ENCODE data around the gene USP53.
"Not testable (repeated sequence)": the region's sequence is repeated elsewhere in the genome, so short reads cannot be mapped to it uniquely, and the experiment has no call there.

The USP53 gene

DNA sequence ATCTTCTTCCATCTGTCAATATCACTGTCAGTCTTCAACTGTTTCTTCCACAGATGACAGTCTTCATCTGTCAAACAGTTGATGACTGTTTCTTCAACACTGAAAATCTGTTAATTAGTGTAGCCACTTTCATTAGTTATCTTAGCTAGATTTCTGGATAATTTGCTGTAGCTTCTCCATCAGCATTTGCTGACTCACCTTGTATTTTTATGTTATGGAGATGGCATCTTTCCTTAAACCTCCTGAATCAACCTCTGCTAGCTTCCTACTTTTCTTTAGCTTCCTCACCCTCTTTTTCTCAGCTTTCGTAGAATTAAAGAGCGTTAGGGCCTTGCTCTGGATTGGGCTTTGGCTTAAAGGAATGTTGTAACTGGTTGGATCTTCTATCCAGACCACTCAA is 25.1 kb downstream of the USP53 start:
- H3K4me3 ChIP-seq (ENCODE audit: low read length) = no peak overlapping the region
- TF ChIP-seq ZNF274 (IDR thresholded peaks at IDR 0.05; ENCODE audit: low read depth, low read length) = no peak

DNA sequence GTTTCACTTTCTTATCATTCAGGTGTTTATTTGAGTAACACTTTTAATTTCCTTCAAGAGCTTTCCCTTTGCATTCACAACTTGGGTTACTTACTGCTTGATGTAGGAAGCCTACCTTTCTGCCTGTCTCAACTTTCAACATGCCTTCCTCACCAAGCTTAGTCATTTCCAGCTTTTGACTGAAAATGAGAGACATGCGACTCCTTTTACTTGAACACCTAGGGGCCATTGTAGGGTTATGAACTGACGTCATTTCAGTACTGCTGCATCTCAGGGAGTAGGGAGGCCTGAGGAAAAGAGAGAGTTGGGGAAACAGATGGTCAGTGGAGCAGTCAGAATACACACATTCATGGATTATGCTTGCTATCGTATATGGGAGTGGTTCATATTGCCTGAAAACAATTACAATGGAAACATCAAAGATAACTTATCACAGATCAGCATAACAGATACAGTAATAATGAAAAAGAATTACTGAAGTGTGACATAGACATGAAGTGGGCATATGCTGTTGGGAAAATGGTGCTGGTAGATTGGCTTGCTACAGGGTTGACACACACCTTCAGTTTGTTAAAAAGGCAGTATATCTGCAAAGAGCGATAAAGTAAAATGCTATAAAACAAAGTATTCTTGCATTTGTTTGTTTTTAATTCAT is 25.7 kb downstream of the USP53 start:
- no peak for TF ChIP-seq ZNF274 (IDR thresholded peaks at IDR 0.05; ENCODE audit: low read depth, low read length)
- no peak overlapping the region for H3K4me3 ChIP-seq (ENCODE audit: low read length)

DNA sequence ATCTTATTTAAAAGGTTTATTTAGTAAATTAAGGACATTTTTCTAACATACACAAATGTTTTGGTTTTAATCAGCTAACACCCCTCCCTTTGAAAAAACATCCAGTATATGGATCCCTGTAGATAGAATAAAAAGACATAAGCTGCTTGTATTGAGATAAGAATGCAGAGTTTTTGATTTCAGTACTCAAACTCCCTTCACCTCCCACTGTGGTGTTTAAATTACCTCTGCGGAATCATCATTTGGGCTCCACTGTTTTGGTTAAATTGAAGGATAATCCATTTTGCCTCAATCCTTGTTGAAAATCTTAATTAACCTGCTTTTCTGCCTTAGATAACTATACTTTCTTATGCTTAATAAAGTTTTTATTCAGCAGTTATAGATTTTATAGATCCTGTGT is 27.6 kb downstream of the USP53 start:
- no peak overlapping the region for H3K4me3 ChIP-seq (ENCODE audit: low read length)
- TF ChIP-seq ZNF274 (IDR thresholded peaks at IDR 0.05; ENCODE audit: low read depth, low read length) = no peak

DNA sequence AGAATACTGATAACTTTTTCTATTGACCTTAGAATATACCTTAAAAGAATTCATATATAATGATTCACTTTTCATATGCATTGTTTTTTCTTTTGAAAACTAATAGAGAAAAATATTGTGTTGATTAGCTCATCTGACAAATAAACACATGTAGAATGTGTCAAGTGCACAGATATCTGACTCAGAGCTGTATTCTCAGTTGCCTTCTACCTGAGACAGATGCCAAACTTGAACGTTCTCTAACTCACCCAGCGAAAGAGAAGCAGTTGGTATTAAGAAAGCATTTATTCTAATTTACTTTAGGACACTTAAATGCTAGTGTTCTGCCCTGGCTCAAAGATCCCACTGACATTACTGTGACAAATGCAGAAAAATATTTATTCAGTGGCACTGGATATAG is 28.1 kb downstream of the USP53 start:
- no peak for TF ChIP-seq ZNF274 (IDR thresholded peaks at IDR 0.05; ENCODE audit: low read depth, low read length)
- no peak overlapping the region for H3K4me3 ChIP-seq (ENCODE audit: low read length)

DNA sequence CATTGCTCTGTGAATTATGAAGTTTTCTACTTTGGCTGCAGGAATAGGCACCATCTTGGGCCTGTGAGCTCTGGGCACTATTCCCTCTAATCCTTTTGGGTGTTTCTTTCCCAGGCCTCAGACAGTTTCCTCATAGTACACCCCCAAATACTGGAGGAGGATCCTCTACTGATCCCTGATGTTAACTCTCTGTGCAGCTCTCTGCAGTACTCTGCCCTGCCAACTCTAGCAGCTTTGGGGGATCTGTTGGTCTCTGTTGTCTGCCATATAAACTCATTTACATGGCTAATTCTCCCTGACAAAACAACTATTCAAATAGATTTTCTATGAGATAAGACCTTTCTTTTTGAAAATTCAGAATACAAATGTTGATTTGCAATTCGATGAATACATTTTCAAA is 29.9 kb downstream of the USP53 start:
- no peak overlapping the region for H3K4me3 ChIP-seq (ENCODE audit: low read length)
- no peak for TF ChIP-seq ZNF274 (IDR thresholded peaks at IDR 0.05; ENCODE audit: low read depth, low read length)

DNA sequence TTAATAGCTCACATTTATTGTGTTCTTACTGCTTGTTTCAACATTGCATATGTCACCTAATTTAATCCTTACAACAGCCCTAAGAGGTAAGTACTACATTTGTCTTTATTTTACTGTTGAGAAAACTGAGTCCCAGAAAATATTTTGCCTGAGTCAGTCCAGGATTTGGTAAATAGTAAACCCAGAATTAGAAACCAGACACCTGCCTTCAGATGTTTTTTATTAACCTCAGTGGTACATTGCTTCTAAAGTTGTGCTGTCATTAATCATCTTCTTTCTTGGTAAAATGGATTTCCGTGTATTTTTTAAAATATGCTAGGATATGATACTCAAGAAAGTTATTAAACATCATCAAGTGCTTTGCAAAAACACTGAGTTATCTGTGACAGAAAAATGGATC is 31.4 kb downstream of the USP53 start:
- TF ChIP-seq ZNF274 (IDR thresholded peaks at IDR 0.05; ENCODE audit: low read depth, low read length) = no peak

DNA sequence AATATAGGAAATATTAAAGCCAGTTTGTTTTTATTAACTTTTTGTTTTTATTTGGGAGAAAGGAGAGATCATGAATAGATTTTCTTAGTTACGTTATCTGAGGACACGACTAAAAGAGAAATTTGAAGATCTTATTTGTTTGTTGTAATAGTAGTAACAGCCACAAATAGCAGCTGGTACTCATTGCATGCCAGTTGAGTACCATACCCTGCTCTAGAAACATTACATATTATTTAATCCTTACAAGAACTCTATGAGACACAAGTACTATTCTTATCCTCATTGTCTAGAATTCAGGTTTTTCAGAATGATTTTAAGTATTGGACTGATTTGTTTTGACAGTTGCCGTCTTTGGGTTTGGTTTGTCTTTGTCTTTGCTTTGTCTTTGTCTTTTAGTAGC is 31.8 kb downstream of the USP53 start:
- no peak overlapping the region for H3K4me3 ChIP-seq (ENCODE audit: low read length)
- no peak for TF ChIP-seq ZNF274 (IDR thresholded peaks at IDR 0.05; ENCODE audit: low read depth, low read length)

More for the DNA sequence above, 31.4 kb downstream of the USP53 start:
- H3K4me3 ChIP-seq (ENCODE audit: low read length) = no peak overlapping the region

DNA sequence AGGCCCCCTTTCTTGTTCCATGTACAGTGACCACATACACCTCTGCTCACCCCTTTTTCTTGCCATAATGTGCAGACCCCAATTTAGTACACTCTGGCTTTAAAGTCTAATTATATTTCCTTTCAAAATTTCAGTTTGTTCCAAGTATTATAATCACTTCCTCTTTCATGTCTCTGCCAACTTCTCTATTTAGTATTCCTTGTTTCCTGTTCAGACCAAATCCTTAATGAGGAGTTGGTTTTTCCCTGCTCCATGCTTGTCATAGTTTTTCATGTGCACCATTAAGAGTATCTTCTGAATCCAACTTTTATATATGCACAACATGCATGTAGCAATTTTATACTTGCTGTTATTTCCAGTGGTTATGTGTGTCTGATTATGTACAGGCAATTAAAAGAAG is 32.3 kb downstream of the USP53 start:
- no peak for TF ChIP-seq ZNF274 (IDR thresholded peaks at IDR 0.05; ENCODE audit: low read depth, low read length)

DNA sequence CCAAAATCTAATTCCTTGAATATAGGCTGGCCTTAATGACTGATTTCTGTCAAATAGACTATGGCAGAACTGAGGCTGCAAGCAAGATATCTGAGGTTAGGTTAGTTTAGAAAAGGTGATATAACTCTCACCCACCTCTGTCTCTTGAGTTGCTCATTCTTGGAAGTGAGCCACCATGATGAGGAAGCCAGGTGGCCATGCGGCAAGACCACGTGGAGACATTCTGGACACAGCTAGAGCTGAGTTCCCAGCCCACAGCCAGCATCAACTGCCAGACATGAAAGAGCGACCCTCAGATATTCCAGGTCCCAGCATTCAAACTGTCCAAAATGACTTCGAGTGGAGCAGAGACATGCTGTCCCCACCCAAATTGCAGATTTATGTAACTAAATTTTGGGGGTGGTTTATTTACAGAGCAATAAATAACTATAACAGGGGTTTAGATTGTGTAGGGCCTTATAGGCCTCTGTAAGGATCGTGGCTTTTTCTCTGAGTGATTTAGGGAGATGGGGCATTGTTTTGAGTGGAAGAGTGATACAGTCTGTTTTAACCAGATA is 33.7 kb downstream of the USP53 start:
- H3K4me3 ChIP-seq (ENCODE audit: low read length) = no peak overlapping the region
- TF ChIP-seq ZNF274 (IDR thresholded peaks at IDR 0.05; ENCODE audit: low read depth, low read length) = no peak

More for the DNA sequence above, 32.3 kb downstream of the USP53 start:
- no peak overlapping the region for H3K4me3 ChIP-seq (ENCODE audit: low read length)

DNA sequence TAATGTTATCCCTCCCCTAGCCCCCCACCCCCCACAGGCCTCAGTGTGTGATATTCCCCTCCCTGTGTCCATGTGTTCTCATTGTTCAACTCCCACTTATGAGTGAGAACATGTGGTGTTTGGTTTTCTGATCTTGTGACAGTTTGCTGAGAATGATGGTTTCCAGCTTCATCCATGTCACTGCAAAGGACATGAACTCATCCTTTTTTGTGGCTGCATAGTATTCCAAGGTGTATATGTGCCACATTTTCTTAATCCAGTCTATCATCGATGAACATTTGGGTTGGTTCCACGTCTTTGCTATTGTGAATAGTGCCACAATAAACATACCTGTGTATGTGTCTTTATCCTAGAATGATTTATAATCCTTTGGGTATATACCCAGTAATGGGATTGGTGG is 38.5 kb downstream of the USP53 start:
- H3K4me3 ChIP-seq (ENCODE audit: low read length) = not testable (repeated sequence)

DNA sequence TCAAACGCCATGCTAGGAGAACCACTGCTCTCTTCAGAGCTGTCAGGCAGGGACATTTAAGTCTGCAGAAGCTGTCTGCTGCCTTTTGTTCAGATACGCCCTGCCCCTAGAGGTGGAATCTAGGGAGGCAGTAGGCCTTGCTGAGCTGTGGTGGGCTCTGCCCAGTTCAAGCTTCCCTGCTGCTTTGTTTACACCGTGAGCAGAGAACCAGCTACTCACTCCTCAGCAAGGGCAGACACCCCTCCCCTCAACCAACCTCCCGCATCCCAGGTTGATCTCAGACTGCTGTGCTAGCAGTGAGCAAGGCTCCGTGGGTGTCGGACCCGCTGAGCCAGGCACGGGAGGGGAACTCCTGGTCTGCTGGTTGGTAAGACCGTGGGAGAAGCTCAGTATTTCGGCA is 42.7 kb downstream of the USP53 start:
- not testable (repeated sequence) for H3K4me3 ChIP-seq (ENCODE audit: low read length)

DNA sequence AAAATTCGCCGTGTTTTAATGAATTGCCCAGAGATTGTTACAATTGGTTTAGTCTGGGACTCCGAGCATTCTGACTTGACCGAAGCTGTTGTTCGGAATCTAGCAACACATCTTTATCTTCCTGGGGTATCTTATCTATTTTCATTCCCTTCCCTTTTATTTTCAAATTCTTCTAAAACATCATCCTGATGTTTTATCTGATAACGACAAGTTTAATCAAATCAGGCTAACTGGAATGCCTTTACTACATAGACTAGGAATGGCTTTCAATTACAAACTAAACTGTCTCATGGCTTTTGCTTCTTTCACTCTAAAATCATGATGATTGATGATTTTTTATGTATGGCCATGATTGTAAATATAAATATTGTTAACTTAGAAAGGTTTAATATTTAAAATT is 48.0 kb downstream of the USP53 start:
- H3K4me3 ChIP-seq (ENCODE audit: low read length) = no peak overlapping the region
- no peak for TF ChIP-seq ZNF274 (IDR thresholded peaks at IDR 0.05; ENCODE audit: low read depth, low read length)

DNA sequence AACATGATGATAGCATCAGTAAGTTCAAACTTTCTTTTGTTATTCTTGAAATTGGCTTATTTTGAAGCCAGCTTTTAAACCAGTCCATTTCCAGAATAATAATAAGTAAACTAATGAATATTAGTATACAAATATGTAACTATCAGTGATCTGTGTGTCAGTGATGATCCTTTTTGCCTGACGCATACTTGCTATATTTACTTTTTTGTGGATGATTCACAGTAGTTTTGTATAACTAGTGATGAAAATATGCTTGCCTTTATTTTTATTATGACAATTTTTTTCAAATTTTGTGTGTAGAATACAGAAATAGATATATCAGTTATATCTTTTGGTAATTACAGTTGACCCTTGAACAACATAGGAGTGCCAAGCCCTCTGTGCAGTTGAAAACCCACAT is 49.5 kb downstream of the USP53 start:
- TF ChIP-seq ZNF274 (IDR thresholded peaks at IDR 0.05; ENCODE audit: low read depth, low read length) = no peak
- no peak overlapping the region for H3K4me3 ChIP-seq (ENCODE audit: low read length)

DNA sequence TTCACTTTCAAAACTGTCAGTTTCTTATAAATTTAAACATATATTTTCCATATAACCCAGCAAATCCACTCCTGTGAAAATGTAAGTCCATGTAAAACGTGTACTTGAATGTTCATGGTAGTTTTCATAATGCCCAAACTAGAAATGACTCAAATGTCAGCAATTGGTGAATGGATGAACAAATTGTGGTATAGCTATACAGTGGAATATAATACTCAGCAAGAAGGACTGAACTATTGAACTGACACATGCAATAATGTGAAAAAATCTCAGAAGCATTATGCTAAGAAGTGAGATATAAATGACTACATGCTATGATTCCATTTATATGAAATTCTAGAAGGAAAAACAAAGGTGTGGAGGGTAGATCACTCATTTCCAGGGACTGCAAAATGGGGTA is 52.2 kb downstream of the USP53 start:
- no peak overlapping the region for H3K4me3 ChIP-seq (ENCODE audit: low read length)
- TF ChIP-seq ZNF274 (IDR thresholded peaks at IDR 0.05; ENCODE audit: low read depth, low read length) = no peak

DNA sequence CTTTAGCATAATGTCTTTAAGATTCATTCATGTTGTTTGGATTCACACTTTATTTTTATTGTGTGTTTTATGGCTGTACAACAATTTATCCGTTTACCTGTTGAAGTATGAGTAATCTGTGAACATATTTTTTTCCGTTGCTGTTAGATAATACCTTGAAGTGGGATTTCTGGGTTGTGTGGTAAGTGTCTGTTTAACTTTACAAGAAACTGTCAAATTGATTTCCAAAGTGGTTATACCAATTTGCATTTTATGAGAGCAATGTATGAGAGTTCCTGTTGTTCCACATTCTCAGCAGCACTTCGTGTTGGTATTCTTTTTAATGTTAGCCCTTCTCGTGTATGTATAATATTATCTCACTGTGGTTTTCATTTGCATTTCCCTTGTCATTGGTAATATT is 53.6 kb downstream of the USP53 start:
- no peak overlapping the region for H3K4me3 ChIP-seq (ENCODE audit: low read length)
- TF ChIP-seq ZNF274 (IDR thresholded peaks at IDR 0.05; ENCODE audit: low read depth, low read length) = no peak

DNA sequence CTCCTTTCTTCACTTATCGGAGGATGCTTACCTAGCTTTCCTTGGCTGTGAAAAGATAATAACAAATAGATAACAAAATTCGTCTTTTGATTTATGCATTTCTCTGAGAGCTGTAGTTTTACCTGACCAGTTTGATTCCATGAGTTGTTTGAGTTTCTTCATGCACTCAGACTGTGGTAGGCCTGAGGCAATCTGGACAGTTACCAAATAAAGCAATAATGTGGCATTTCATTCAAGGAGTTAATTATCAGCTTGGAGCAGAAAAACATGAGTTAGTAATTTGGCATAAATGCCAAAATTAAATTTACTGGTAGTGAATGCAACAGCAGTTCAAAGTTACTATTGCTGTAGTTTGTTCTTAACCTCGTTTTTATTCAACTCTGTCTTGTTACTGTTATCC is 56.0 kb downstream of the USP53 start:
- TF ChIP-seq ZNF274 (IDR thresholded peaks at IDR 0.05; ENCODE audit: low read depth, low read length) = no peak
- H3K4me3 ChIP-seq (ENCODE audit: low read length) = no peak overlapping the region

Measured in GM08714 (cell line).